Upper lobe of left lung (tissue), 6 donors: ENCODE data around the gene HOXB2. TPM values are rescaled to one million over a fixed set of nuclear protein-coding genes. Genes with fewer than 3 reads are reported as not detected.

Source experiments
- ATAC-seq, 2 donors: fragments of 200-7000 bp; cut with Tn5 transposase; one replicate each; pipeline ENCODE4 v1.9.1; 2022; ENCODE audit warnings: mild to moderate bottlenecking in 2 of 2, moderate library complexity in 2 of 2; ENCODE audit not compliant: low FRiP score in 2 of 2
- DNase-seq, 2 donors: peaks; one replicate each; pipeline ENCODE4 v3.0.0-alpha.2; 2019 to 2020
- H3K27ac ChIP-seq, 4 donors: fragments of 200-600 bp; sonication (generic); one replicate each; pipeline ENCODE4 v1.5.1; 2016 to 2019
- H3K27me3 ChIP-seq, 4 donors: fragments of 200-600 bp; sonication (generic); one replicate each; pipeline ENCODE4 v1.5.1; 2017 to 2019
- H3K36me3 ChIP-seq, 4 donors: fragments of 200-600 bp; sonication (generic); one replicate each; pipeline ENCODE4 v1.5.1; 2016 to 2019
- H3K4me1 ChIP-seq, 4 donors: fragments of 200-600 bp; sonication (generic); one replicate each; pipeline ENCODE4 v1.5.1; 2018 to 2019
- H3K4me3 ChIP-seq, 4 donors: fragments of 200-600 bp; sonication (generic); one replicate each; pipeline ENCODE4 v1.5.1; 2017 to 2019; ENCODE audit warnings: mild to moderate bottlenecking in 2 of 4, moderate library complexity in 1 of 4
- H3K9me3 ChIP-seq, 4 donors: fragments of 200-600 bp; sonication (generic); one replicate each; pipeline ENCODE4 v1.5.1; 2018 to 2019
- EP300 ChIP-seq, 4 donors: sonication (generic); formaldehyde crosslinking; IDR thresholded peaks; one replicate each; pipeline ENCODE4 v1.5.1; 2017; ENCODE audit warnings: antibody characterized with exemption in 4 of 4, control low read depth in 2 of 4
- POLR2A ChIP-seq, 4 donors: fragments of 450-650 bp; IDR thresholded peaks; one replicate each; pipeline ENCODE4 v1.5.1; 2016 to 2017; ENCODE audit warnings: antibody characterized with exemption in 4 of 4, mild to moderate bottlenecking in 2 of 4
- POLR2AphosphoS5 ChIP-seq, 2 donors: sonication (generic); formaldehyde crosslinking; IDR thresholded peaks; one replicate each; pipeline ENCODE4 v1.5.1; 2017; ENCODE audit warnings: antibody characterized with exemption in 2 of 2
- WGBS, 2 donors: methylation state at CpG; one replicate each; pipeline ENCODE4 v1.1.5; 2017 to 2018; 5-methylcytosine and 5-hydroxymethylcytosine counted together
- total RNA-seq, 6 donors: library from RNA; depleted of rRNA in 4 of 6; stranded (reverse); fragments of >200 nt in 4 of 6; gene quantifications; one replicate each; pipeline versions ENCODE4 v1.1.0 to v1.2.1, GENCODE V29; 2016 to 2021
- TF ChIP-seq, protein P1 (sequence below), 6 experiments: fragments of 450-650 bp in 4 of 6; fragments of 200-600 bp in 2 of 6; sonication (generic) in 2 of 6; IDR thresholded peaks; one replicate each; pipeline ENCODE4 v1.5.1; 2016 to 2019; ENCODE audit warnings: antibody characterized with exemption in 6 of 6
- donor health status: DM: no; HTN: no; CAD: no; lungs with moderate emphysema.
- donor health status: DM: no; HTN: yes; CAD: no; lungs with severe emphysema.

HOXB2 gene
- total RNA-seq, 6 donors from 2014 or later, result 1.4 to 16.1 (median 7.4) TPM

DNA sequence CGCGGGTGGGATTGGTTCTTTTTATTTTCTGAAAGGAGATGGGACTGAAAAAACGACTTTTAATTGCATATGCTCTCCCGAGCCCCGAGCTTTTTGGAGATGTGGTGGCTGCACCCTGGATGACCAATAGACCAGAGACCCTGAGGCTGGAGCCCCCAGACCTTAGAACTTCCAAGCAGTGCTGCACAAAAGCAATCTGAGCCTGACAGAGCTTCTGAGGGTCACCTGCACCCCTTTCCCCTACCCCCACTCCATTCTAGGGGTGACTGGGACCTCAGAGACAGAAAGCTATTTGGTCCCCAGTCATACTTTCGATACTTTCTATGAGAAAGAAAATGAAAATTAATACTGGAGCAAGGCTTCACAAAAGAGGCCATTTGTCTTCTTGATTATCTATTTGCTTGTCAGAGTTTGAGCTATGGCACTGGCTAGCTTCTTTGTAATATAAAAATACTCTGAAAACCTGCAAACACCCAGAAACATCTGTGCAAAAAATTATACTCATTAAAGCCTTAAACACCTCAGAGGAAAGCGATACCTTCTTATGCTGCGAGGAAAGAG is 29.7 kb upstream of the HOXB2 start:
- H3K27ac ChIP-seq, result peak overlapping the region; percentile 71 to 87 (median 79)
- TF ChIP-seq POLR2AphosphoS5 (IDR thresholded peaks at IDR 0.05) (no peak), EP300 (IDR thresholded peaks at IDR 0.05) (no peak), POLR2A (IDR thresholded peaks at IDR 0.05) (no peak)
- TF ChIP-seq, protein P1, sequence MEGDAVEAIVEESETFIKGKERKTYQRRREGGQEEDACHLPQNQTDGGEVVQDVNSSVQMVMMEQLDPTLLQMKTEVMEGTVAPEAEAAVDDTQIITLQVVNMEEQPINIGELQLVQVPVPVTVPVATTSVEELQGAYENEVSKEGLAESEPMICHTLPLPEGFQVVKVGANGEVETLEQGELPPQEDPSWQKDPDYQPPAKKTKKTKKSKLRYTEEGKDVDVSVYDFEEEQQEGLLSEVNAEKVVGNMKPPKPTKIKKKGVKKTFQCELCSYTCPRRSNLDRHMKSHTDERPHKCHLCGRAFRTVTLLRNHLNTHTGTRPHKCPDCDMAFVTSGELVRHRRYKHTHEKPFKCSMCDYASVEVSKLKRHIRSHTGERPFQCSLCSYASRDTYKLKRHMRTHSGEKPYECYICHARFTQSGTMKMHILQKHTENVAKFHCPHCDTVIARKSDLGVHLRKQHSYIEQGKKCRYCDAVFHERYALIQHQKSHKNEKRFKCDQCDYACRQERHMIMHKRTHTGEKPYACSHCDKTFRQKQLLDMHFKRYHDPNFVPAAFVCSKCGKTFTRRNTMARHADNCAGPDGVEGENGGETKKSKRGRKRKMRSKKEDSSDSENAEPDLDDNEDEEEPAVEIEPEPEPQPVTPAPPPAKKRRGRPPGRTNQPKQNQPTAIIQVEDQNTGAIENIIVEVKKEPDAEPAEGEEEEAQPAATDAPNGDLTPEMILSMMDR (IDR thresholded peaks at IDR 0.05), result no peak
- peaks cover 0 to 49% (median 24%) of the 10 kb centered on the region in 4 donors for H3K27me3 ChIP-seq
- H3K4me3 ChIP-seq, result peak overlapping the region in 2 of 4 donors; percentile 20 to 57
- no peak for DNase-seq
- H3K4me1 ChIP-seq, result peaks cover 9 to 16% (median 11%) of the 10 kb centered on the region in 4 donors
- ATAC-seq, result no peak
- no peaks in the 10 kb centered on the region for H3K9me3 ChIP-seq
- 43 to 48% methylated on average over 8 of the region's 8 CpGs for WGBS, 2 donors
- no peaks in the 10 kb centered on the region for H3K36me3 ChIP-seq

DNA sequence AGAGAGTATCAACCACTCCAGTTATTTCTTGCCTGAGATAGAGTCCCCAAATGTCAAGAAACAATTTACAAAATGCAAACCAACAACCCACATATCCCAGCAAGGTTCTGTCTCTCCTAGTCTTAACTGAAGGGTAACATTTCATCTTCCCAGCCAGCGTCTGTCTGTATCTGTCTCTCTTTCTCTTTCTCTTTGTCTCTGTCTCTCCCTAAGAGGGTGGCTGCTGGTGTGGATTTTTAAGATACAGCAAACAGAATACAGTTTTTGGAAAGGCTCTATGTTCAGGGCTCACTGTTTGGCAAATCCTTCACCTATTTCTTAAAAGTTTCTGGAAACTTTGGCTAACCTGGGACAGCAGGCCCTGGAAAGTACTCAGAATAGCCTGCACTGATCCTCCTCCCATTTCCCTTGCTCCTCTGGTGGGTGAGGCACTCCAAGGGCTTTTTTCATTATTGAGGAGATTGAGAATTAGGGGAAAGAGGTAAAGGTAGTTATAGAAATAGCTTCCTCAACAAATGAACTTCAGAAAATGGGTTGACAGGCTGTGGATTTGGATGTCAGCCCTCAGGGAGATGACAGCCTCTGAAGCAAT is 27.0 kb upstream of the HOXB2 start:
- 67 to 81% methylated on average over 1 of the region's 1 CpG for WGBS, 2 donors
- peaks cover 12 to 19% (median 16%) of the 10 kb centered on the region in 4 donors for H3K4me1 ChIP-seq
- ATAC-seq (no peak), DNase-seq (no peak)
- H3K9me3 ChIP-seq, result no peaks in the 10 kb centered on the region
- H3K36me3 ChIP-seq, result no peaks in the 10 kb centered on the region
- H3K27ac ChIP-seq, result peak overlapping the region; percentile 65 to 87 (median 72)
- TF ChIP-seq, protein P1 (IDR thresholded peaks at IDR 0.05), result no peak
- TF ChIP-seq POLR2AphosphoS5 (IDR thresholded peaks at IDR 0.05), result no peak
- TF ChIP-seq POLR2A (IDR thresholded peaks at IDR 0.05), result no peak
- TF ChIP-seq EP300 (IDR thresholded peaks at IDR 0.05), result no peak
- H3K27me3 ChIP-seq, result peaks cover 0 to 31% (median 14%) of the 10 kb centered on the region in 4 donors
- no peak overlapping the region for H3K4me3 ChIP-seq

DNA sequence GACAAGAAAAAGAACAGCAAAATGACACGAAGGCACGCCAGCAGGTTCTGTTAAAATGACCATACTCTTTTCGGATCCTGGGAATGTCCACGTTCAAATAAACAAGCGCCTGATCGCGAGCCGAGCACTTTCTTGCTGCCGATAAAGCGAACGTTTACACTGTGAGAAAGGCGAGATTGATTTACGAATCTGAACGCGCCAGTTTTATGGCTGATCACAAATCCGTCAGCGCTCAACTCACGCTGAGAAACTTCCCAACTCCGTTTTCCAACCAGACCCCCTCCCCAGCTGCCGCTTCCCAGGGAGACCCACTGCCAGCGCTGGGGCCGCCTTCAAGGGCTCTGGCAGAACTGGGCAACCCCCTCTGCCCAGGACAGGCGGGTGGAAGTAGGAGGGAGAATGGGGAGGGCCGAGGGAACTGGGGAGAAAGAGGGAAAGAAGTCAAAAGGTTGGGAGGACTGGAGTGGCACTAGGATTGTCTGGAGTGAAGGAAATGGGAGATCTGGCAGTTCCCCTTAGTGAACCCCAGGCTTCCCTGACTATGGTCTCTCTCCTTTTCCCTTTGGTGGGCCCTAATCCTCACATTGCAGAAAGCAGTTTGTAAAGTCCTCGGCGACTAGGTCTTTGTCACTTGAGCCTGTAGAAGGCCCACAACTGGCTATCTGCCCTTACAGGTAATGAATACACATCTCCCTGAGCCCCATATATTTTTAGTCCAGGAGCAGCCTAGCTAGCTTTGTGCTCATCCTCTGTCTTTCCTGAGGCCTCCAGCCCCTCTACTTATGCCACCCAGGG is 26.3 kb upstream of the HOXB2 start:
- TF ChIP-seq POLR2A (IDR thresholded peaks at IDR 0.05) (no peak), EP300 (IDR thresholded peaks at IDR 0.05) (no peak), POLR2AphosphoS5 (IDR thresholded peaks at IDR 0.05) (no peak)
- TF ChIP-seq, protein P1 (IDR thresholded peaks at IDR 0.05), result no peak
- no peaks in the 10 kb centered on the region for H3K36me3 ChIP-seq
- H3K4me3 ChIP-seq, result peak overlapping the region in 2 of 4 donors; percentile 8 to 21
- DNase-seq (no peak), ATAC-seq (no peak)
- H3K27ac ChIP-seq, result peak overlapping the region; percentile 65 to 87 (median 72)
- H3K4me1 ChIP-seq, result peaks cover 5 to 15% (median 13%) of the 10 kb centered on the region in 4 donors
- peaks cover 0 to 24% (median 11%) of the 10 kb centered on the region in 4 donors for H3K27me3 ChIP-seq
- WGBS, 2 donors, result 37 to 38% methylated on average over 26 of the region's 26 CpGs
- no peaks in the 10 kb centered on the region for H3K9me3 ChIP-seq

DNA sequence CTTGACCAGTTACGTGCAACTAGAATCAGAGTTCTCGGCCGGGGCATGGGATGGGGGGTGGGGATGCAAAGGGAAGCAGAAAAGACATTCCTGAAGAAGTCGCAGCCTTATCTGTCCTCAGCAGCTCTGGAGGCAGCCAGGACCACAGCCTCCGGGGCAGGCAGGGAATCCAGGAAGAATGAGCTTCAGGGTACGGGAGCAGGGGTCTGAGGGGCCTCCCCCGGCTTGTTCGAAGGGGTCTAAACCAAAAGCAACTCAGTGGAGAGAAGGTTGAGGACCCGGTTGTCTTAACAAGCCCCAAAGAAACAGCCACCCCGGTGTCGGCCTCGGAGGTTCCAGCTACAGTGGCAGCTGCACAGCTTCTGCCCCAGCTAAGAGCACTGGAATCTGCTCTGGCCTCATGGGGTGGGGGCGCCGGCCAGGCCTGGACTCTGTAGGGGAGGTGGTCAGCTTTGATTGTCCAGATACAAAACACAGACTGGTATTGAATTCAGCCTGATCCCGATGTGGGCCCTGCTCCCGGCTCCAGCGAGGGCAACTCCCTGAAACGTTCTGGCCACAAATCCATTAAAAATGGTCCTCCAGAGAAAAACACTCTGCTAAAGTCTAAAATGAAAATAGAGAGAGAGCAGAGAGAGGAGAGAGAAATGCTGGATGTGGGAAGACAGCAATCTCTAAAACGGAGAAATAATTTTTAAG is 25.6 kb upstream of the HOXB2 start:
- TF ChIP-seq EP300 (IDR thresholded peaks at IDR 0.05), result no peak
- no peak for TF ChIP-seq POLR2A (IDR thresholded peaks at IDR 0.05)
- TF ChIP-seq, protein P1 (IDR thresholded peaks at IDR 0.05), result no peak
- no peak for TF ChIP-seq POLR2AphosphoS5 (IDR thresholded peaks at IDR 0.05)
- Histone ChIP-seq H3K36me3 (no peaks in the 10 kb centered on the region), H3K27ac (peak overlapping the region; percentile 65 to 87 (median 72)), H3K9me3 (no peaks in the 10 kb centered on the region), H3K27me3 (peaks cover 0 to 17% (median 8%) of the 10 kb centered on the region in 4 donors), H3K4me1 (peaks cover 0 to 10% (median 7%) of the 10 kb centered on the region in 4 donors), H3K4me3 (peak overlapping the region in 2 of 4 donors; percentile 8 to 21)
- ATAC-seq (peak in 1 of 2 donors; percentile 40), DNase-seq (peak in 1 of 2 donors; percentile 57)
- WGBS, 2 donors, result 23 to 31% methylated on average over 16 to 17 of the region's 19 CpGs
